Spleen (tissue), 7 donors: Measurements from ENCODE around the gene ESYT2.

Experiments used
- CTCF ChIP-seq, 11 experiments: fragments of 200-600 bp in 7 of 11; fragments of 450-650 bp in 4 of 11; sonication (generic) in 4 of 11; IDR thresholded peaks in 8 of 11; conservative IDR thresholded peaks in 3 of 11; 1 replicate in 7 of 11; 2 replicates in 4 of 11; pipeline versions ENCODE4 v1.4.0 to v1.8.0; 2016 to 2021; ENCODE audit warnings: antibody characterized with exemption in 11 of 11, inconsistent platforms in 4 of 11, mild to moderate bottlenecking in 1 of 11
- POLR2A ChIP-seq, 3 donors: fragments of 450-650 bp; IDR thresholded peaks; one replicate each; pipeline ENCODE4 v1.5.1; 2017; ENCODE audit warnings: antibody characterized with exemption in 3 of 3, mild to moderate bottlenecking in 1 of 3
- POLR2AphosphoS5 ChIP-seq, 3 donors: sonication (generic); formaldehyde crosslinking; IDR thresholded peaks; one replicate each; pipeline ENCODE4 v1.5.1; 2017; ENCODE audit warnings: antibody characterized with exemption in 3 of 3
- donor health status: DM: no; HTN: no; CAD: no; lungs with moderate emphysema.
- donor health status: DM: no; HTN: no; CAD: no.
- donor health status: DM: no; HTN: no; CAD: no.

DNA sequence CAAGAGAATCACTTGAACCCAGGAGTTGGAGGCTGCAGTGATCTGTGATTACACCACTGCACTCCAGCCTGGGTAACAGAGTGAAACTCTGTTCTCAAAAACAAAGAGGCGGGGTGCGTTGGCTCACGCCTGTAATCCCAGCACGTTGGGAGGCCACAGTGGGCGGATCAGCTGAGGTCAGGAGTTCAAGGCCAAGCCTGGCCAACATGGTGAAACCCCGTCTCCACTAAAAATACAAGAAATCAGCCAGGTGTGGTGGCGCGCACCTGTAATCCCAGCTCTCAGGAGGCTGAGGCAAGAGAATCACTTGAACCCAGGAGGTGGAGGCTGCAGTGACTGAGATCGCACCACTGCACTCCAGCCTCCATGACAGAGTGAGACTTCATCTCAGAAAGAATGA is 82.4 kb downstream of the ESYT2 start:
- no peak for TF ChIP-seq CTCF (IDR thresholded peaks at IDR 0.05 in 8 of 11, conservative IDR thresholded peaks at IDR 0.05 in 3 of 11)
- TF ChIP-seq POLR2A (IDR thresholded peaks at IDR 0.05), result no peak
- no peak for TF ChIP-seq POLR2AphosphoS5 (IDR thresholded peaks at IDR 0.05)
